COLO668 (cell line): ENCODE results near the gene HMCN2.
"Not testable (repeated sequence)": the region's sequence is repeated elsewhere in the genome, so short reads cannot be mapped to it uniquely, and the experiment has no call there.

Experiments used
- DNase-seq: peaks from one replicate; lab custom pipeline; 2025; ENCODE audit not compliant: unreplicated experiment; lab: John Stamatoyannopoulos, UW

HMCN2 gene

GRCh38 chr9:130387398-130387797, 121.8 kb downstream of the HMCN2 start:
- DNase-seq = no peak

DNA sequence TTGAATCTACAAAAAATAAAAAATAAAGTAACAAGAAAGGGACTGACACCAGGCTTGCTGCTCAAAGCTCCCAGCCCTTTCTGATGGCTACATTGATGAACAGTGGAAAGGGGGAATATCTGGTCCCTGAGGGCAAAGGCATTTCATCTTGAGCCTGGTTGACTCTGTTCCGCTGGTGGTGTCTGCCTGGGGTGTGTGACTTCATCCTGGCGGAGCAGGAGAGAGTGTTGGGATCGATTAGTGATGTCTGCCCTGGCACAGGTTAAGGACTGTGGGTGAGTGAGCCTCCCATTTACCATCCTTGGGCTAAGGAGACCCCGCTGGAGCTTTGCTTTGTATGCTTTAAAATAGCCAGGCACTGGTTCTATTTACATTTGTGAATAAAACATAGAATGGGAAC, 122.3 kb downstream of the HMCN2 start:
- DNase-seq = no peak

GRCh38 chr9:130390390-130390789, 124.8 kb downstream of the HMCN2 start:
- DNase-seq = no peak

- DNase-seq = no peak
These were observed 125.4 kb downstream of the HMCN2 start for GRCh38 chr9:130390986-130391385.

DNA sequence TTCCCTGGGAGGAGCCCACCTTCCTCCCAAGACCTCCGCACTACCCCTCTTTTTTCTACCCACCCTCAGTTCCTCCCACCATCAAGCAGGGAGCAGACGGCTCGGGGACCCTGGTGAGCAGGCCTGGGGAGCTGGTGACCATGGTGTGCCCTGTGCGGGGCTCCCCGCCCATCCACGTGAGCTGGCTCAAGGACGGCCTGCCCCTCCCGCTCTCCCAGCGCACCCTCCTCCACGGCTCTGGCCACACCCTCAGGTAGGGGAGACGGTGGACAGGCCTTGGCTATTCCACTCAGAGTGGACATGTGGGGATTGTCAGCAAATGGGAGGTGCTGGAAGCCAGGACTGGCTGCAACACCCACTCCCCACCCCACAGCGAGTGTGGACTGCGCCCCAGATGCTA, 126.3 kb downstream of the HMCN2 start:
- no peak for DNase-seq

DNA sequence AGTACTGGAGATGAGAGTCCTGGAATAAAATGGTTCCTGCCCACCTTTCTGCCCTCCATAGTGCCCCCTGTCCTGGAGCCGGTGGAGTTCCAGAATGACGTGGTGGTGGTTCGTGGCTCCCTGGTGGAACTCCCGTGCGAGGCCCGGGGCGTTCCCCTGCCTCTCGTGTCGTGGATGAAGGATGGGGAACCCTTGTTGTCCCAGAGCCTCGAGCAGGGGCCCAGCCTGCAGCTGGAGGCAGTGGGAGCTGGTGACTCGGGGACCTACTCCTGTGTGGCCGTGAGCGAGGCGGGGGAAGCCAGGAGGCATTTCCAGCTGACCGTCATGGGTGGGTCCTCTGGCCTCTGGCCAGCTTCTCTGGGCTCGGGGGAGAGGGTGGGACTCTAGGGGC, 128.1 kb downstream of the HMCN2 start:
- DNase-seq = no peak

DNA sequence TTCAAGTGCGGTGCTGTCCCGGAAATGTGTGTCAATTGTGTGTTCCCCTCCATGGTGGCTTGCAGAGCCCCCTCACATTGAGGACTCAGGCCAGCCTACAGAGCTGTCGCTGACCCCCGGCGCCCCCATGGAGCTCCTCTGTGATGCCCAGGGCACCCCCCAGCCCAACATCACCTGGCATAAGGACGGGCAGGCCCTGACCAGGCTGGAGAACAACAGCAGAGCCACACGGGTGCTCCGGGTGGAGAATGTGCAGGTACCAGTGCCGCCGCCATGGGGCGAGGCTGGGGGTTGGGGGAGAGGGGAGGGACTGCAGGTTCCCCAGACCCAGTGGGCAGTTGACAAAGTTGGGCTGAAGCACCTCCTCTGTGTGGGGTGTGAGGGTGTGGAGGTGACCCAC, 128.8 kb downstream of the HMCN2 start:
- DNase-seq = no peak

GRCh38 chr9:130394814-130395470, 129.4 kb downstream of the HMCN2 start:
- no peak for DNase-seq

DNA sequence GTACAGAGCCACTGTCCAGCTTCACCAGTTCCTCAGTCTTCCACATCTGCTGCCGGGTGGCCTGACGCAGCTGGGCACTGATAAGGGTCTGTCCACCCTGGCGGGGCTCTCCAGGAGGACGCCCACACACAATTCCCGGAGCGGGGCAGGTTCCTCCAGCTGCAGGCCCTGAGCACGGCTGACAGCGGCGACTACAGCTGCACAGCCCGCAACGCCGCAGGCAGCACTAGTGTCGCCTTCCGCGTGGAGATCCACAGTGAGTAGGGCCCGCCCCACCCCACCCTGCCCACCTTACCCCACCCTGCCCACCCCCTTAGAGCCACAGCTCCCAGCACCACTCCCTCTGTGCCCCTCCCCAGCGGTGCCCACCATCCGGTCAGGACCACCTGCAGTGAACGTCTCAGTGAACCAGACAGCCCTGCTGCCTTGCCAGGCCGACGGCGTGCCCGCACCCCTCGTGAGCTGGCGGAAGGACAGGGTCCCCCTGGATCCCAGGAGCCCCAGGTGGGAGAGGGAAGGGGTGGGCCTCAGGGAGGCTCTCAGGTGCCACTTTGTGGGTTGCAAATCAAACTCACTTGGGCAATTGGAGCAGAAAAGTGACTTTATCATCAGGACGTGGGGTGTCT, 130.4 kb downstream of the HMCN2 start:
- no peak for DNase-seq

- DNase-seq = no peak
These were observed 131.0 kb downstream of the HMCN2 start for GRCh38 chr9:130396581-130396980.

DNA sequence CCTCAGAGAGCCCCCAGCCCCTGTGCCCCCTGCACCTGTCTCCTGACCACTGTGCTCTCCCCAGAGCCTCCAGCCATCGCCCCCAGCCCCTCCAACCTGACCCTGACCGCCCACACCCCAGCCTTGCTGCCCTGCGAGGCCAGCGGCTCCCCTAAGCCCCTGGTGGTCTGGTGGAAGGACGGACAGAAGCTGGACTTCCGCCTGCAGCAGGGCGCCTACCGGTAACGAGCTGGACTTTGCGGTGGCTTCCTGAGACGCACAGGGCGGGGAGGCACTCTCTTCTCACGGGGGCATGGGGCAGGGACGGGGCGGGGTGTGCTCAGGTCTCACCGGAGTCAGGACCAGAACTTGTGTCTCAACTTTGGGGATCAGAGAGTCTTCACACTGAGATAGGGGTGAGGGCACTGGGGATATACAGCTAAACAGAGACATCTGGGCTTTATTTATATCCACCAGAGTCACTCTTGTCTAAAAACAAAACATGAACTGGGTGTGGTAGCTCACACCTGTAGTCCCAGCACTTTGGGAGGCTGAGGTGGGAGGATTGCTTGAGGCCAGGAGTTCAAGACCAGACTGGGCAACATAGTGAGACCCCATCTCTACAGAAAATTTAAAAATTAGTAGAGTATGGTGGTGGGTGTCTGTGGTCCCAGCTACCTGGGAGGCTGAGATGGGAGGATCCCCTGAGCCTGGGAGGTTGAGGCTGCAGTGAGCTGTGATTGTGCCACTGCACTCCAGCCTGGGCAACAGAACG, 133.1 kb downstream of the HMCN2 start:
- DNase-seq = no peak

DNA sequence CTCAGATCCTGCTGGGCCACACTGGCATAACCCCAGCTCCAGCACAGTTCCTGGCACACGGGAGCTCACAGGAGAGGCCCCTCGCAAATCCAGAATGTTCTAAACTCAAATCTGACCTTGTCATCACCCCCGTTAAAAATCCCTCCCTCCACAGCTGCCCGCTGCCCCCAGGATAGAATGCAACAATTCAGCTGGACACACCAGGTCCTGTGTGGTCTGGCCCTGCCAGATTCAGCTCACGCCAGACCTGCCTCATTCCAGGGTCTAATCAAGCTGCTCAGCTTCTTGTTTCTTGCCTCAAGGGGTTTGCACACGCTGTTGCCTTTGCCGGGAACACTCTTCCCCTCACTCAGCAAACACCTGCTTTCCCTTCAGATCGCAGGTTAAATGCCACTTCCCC, 134.2 kb downstream of the HMCN2 start:
- DNase-seq = no peak

GRCh38 chr9:130400870-130401269, 135.3 kb downstream of the HMCN2 start:
- DNase-seq = no peak

GRCh38 chr9:130401742-130402141, 136.2 kb downstream of the HMCN2 start:
- not testable (repeated sequence) for DNase-seq

DNA sequence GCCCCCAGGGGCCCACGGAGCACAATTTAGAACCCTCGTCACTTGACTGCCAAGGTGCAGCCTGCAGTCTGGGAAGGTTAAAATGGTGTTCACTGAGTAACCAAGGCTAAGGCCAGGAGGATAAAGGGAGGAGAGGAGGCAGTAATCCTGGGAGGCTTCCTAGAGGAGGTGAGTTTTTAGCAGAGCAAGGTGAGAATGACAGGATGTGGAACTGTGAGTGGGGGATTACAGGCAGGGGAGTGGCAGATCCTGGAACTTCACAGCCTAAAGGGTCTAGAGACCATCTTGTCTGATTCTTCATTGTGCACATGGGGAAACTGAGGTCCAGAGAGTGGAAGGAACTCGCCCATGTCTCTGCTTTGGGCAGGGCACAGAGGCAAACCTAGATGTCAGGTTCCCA, 136.7 kb downstream of the HMCN2 start:
- no peak for DNase-seq

- DNase-seq = no peak
These were observed 137.3 kb downstream of the HMCN2 start for GRCh38 chr9:130402645-130403440.

DNA sequence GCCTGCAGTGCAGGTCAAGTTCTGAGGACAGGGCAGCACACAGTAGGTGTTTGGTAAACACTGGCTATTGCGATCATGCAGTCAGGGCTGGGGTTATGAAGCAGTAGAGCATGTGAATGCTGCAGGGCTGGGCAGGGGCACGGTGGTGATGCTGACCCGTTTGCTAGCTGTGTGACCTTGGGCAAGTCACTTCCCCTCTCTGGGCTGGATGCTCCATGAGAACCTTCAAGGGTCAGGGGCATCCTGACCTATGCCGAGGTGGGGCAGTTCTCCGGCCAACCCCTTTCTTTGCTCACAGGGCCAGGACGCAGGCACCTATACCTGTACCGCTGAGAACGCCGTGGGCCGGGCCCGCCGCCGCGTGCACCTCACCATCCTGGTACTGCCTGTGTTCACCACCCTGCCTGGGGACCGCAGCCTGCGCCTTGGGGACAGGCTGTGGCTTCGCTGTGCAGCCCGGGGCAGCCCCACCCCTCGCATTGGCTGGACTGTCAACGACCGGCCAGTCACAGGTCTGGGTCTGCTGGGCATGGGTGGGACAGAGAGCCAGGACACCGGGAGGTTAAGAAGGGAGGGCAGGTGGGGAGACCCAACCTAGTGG, 140.2 kb downstream of the HMCN2 start:
- no peak for DNase-seq

DNA sequence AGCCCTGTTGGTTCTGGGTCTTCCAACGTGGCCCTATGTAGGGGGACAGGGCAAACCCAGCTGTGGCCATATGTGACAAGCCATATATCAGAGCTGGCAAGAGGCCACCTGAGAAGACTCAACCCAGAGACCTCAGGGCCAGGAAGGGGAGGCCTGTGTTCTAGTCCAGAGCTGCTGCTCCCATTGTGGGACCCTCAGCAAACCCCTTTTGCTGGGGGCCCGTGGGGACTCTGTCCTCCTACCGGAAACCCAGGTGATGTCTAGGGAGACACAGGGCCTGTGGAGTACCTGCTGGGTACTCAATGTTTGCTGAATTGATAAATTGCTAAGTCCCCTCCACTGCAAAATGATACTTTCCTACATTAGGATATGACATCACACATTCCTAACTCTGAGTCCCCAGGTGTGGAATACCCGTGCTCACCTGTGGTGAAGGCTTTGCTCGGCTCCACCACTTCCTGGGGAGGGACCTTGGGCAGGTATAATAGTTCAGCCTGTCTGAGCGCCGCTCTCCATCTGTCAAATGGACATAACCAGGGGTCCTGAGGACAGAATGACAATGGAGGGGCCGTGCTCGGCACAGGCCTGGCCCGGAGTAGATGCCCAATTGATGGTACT, 140.8 kb downstream of the HMCN2 start:
- DNase-seq = no peak

DNA sequence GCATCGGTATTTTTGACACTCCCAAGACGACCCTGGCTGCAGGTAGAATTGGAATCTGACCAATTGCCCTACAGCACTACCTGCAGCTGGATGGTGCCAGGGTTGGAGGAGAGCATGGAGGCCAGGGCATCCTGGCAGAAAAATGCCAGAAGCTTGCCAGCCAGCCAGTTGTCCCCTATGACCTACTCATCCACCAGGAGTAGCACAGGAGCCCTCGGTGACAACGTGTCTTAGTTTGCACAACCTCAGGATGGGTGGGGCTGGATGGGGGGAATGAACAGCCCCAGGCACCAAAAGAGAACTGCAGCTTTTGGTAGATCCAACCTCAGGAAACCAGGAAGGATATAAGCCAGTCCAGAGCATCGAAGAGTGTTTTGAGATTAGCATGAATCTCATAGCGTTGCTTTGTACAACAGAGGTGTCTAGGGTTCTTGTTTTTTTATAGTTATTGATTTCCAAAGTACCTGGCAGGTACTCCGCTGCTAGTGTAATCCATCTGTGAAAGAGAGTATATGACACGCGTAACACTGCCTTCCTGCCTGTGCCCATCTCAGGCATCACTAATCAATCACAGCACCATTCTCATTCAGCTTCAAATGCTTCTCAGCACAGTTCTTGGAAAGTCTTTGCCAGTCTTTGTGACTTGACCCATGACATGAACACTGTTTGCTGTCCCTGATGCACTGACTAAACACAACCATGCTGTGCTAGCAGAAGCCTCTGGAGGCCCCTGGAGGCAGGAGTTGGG, 142.5 kb downstream of the HMCN2 start:
- DNase-seq = no peak

DNA sequence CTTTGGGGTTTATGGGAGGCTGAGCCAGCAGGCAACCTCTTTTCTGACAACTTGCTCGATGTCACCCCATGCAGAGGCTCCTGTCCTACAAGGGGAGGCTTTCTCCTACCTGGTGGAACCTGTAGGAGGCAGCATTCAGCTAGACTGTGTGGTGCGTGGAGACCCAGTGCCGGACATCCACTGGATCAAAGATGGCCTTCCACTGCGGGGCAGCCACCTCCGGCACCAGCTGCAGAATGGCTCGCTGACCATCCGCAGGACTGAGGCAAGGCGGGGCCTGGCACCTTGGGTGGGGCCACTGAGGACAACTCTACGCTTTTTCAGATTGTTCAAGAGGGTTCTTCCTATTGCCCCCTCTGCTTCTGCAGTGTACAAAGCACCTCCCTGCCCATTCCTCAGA, 143.1 kb downstream of the HMCN2 start:
- no peak for DNase-seq
